Panc1 (cell line): ENCODE results near the gene TRMT13. TPM values are rescaled to one million over a fixed set of nuclear protein-coding genes. Genes with fewer than 3 reads are reported as not detected.

ENCODE experiments used
- ATAC-seq: fragments of 200-7000 bp; cut with Tn5 transposase; 2 replicates; pipeline ENCODE4 v1.9.1; 2020; ENCODE audit warnings: mild to moderate bottlenecking, moderate library complexity
- BruUV-seq: library from RNA; stranded (reverse); fragments of 400-500 nt; replicated peaks from 2 replicates; lab custom pipeline; 2021; lab: Mats Ljungman, UMichigan
- CTCF ChIA-PET: fragments of 300-600 bp; sonication (Branson Sonifier 250); formaldehyde crosslinking; loops from one replicate; lab custom pipeline; 2022; ENCODE audit warnings: antibody characterized with exemption; lab: Charles Lee
- POLR2A ChIA-PET: fragments of 300-600 bp; sonication (Branson Sonifier 250); formaldehyde crosslinking; loops from one replicate; lab custom pipeline; 2022; ENCODE audit warnings: antibody characterized with exemption; lab: Charles Lee
- DNase-seq: peaks from one replicate; pipeline ENCODE4 v3.0.0-alpha.2; 2010; ENCODE audit warnings: low read depth, low spot score
- H3K27ac ChIP-seq: 2 replicates; pipeline ENCODE4 v1.5.1; 2011; ENCODE audit warnings: mild to moderate bottlenecking, low read length, inconsistent platforms
- H3K27me3 ChIP-seq: fragments of 200-500 bp; sonication (Bioruptor generic); 2 replicates; pipeline ENCODE4 v1.6.0; 2014; ENCODE audit warnings: low read length, inconsistent platforms; ENCODE audit not compliant: control insufficient read depth, insufficient read depth
- H3K36me3 ChIP-seq: fragments of 200-500 bp; sonication (Bioruptor generic); 2 replicates; pipeline ENCODE4 v1.5.1; 2014; ENCODE audit warnings: inconsistent platforms, mild to moderate bottlenecking, low read length, moderate library complexity; ENCODE audit not compliant: control insufficient read depth, insufficient read depth
- H3K4me1 ChIP-seq: 2 replicates; pipeline ENCODE4 v1.5.1; 2011; ENCODE audit warnings: inconsistent platforms, mild to moderate bottlenecking, low read length, moderate library complexity; ENCODE audit not compliant: control insufficient read depth, insufficient read depth
- H3K4me3 ChIP-seq, 2 experiments: 2 replicates each; pipeline ENCODE4 v1.5.1; 2011 to 2012; ENCODE audit warnings: low read depth in 2 of 2, low read length in 2 of 2, mild to moderate bottlenecking in 2 of 2, inconsistent platforms in 1 of 2, moderate library complexity in 1 of 2
- H3K9me3 ChIP-seq: fragments of 200-500 bp; sonication (Bioruptor generic); 2 replicates; pipeline ENCODE4 v1.5.1; 2014; ENCODE audit warnings: low read depth, mild to moderate bottlenecking, inconsistent platforms, low read length, moderate library complexity; ENCODE audit not compliant: control insufficient read depth, insufficient read depth
- POLR2AphosphoS5 ChIP-seq: IDR thresholded peaks from 2 replicates; pipeline ENCODE4 v1.6.1; 2012; ENCODE audit warnings: mild to moderate bottlenecking, low read depth, low read length, moderate library complexity
- SIN3A ChIP-seq: IDR thresholded peaks from 2 replicates; pipeline ENCODE4 v1.6.1; 2012; ENCODE audit warnings: low read depth, mild to moderate bottlenecking, low read length, moderate library complexity, borderline replicate concordance; ENCODE audit not compliant: insufficient read depth
- TCF7L2 ChIP-seq: IDR thresholded peaks from 2 replicates; pipeline ENCODE4 v1.6.1; 2011; ENCODE audit warnings: mild to moderate bottlenecking, low read depth, low read length, inconsistent platforms
- in situ Hi-C: cut with HindIII; loops from 2 replicates; pipeline ENCODE4 v1.10.0; 2016; ENCODE audit warnings: low sequenced_read_pairs, low pct_unique_long_range_greater_than_20kb
- intact Hi-C: fragments of 100-400 bp; cut with micrococcal nuclease; formaldehyde crosslinking; loops from one replicate; pipeline ENCODE4 v1.10.0; 2022; ENCODE audit not compliant: unreplicated experiment
- total RNA-seq: library from RNA; stranded (reverse); gene quantifications from one replicate; pipeline ENCODE4 v1.2.1, GENCODE V29; 2021; ENCODE audit not compliant: unreplicated experiment
- TF ChIP-seq, protein P1 (sequence below): fragments of 450-650 bp; IDR thresholded peaks from 2 replicates; pipeline ENCODE4 v1.5.1; 2017; ENCODE audit warnings: mild to moderate bottlenecking
- TF ChIP-seq, protein P2 (sequence below), 2 experiments: IDR thresholded peaks; 2 replicates each; pipeline ENCODE4 v1.6.1; 2011 to 2012; ENCODE audit warnings: low read depth in 2 of 2, control low read depth in 1 of 2, low read length in 1 of 2, mild to moderate bottlenecking in 1 of 2, moderate library complexity in 1 of 2; ENCODE audit not compliant: insufficient read depth in 1 of 2

The TRMT13 gene
- total RNA-seq, 1 experiment from 2014 or later: 6.2 TPM

DNA sequence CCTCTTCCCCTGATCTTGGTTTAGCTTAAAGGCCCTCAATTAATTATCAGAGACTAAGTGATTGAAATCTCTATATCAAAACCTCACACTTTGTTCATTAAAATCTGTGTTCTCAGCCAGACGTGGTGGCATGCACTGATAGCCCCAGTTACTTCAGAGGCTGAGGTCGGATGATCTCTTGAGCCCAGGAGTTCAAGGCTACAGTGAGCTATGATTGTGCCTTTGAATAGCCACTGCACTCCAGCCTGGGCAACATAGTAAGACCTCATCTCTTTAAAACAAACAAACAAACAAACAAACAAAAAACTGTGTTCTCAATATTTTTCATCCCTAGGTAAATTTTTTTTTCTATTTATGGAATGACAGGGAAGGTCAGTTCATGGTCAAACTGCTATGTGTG lies 18.7 kb downstream of the TRMT13 start:
- TF ChIP-seq, protein P1, sequence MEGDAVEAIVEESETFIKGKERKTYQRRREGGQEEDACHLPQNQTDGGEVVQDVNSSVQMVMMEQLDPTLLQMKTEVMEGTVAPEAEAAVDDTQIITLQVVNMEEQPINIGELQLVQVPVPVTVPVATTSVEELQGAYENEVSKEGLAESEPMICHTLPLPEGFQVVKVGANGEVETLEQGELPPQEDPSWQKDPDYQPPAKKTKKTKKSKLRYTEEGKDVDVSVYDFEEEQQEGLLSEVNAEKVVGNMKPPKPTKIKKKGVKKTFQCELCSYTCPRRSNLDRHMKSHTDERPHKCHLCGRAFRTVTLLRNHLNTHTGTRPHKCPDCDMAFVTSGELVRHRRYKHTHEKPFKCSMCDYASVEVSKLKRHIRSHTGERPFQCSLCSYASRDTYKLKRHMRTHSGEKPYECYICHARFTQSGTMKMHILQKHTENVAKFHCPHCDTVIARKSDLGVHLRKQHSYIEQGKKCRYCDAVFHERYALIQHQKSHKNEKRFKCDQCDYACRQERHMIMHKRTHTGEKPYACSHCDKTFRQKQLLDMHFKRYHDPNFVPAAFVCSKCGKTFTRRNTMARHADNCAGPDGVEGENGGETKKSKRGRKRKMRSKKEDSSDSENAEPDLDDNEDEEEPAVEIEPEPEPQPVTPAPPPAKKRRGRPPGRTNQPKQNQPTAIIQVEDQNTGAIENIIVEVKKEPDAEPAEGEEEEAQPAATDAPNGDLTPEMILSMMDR: no peak
- TF ChIP-seq SIN3A (no peak), POLR2AphosphoS5 (no peak), TCF7L2 (no peak)
- TF ChIP-seq, protein P2, sequence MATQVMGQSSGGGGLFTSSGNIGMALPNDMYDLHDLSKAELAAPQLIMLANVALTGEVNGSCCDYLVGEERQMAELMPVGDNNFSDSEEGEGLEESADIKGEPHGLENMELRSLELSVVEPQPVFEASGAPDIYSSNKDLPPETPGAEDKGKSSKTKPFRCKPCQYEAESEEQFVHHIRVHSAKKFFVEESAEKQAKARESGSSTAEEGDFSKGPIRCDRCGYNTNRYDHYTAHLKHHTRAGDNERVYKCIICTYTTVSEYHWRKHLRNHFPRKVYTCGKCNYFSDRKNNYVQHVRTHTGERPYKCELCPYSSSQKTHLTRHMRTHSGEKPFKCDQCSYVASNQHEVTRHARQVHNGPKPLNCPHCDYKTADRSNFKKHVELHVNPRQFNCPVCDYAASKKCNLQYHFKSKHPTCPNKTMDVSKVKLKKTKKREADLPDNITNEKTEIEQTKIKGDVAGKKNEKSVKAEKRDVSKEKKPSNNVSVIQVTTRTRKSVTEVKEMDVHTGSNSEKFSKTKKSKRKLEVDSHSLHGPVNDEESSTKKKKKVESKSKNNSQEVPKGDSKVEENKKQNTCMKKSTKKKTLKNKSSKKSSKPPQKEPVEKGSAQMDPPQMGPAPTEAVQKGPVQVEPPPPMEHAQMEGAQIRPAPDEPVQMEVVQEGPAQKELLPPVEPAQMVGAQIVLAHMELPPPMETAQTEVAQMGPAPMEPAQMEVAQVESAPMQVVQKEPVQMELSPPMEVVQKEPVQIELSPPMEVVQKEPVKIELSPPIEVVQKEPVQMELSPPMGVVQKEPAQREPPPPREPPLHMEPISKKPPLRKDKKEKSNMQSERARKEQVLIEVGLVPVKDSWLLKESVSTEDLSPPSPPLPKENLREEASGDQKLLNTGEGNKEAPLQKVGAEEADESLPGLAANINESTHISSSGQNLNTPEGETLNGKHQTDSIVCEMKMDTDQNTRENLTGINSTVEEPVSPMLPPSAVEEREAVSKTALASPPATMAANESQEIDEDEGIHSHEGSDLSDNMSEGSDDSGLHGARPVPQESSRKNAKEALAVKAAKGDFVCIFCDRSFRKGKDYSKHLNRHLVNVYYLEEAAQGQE (IDR thresholded peaks at IDR 0.05; ENCODE audit: insufficient read depth in 1 of 2, low read depth in 2 of 2, low read length in 1 of 2): no peak
- intact Hi-C loops (no loop called here), in situ Hi-C loops (no loop called here)
- Histone ChIP-seq H3K4me3 (no peak overlapping the region), H3K4me1 (no peaks in the 10 kb centered on the region), H3K27ac (no peak overlapping the region), H3K9me3 (no peaks in the 10 kb centered on the region), H3K36me3 (peaks cover 2% of the 10 kb centered on the region; the same call in 1 of the 2 replicates), H3K27me3 (no peaks in the 10 kb centered on the region)
- ATAC-seq (no peak), DNase-seq (no peak)
- ChIA-PET CTCF (no interaction called here), POLR2A (no interaction called here)
- BruUV-seq: no TSS peak

DNA sequence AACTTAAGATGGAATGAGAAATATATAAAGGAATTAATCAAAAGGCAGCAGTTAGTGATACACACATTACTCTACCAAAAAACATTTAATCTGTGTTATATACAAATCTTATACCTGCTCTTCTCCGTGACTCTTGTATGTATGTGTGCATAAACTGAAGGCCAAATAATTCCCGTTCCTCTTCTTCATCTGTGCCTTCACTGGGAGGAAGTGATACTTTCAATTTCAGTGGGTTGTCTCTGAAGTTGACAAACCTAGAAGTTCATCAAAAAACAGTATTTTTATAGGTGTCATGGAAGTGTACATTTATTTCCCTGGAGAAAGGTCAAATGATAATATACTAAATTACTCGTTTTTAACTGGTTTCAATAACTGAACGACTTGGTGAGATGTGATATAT lies 19.3 kb downstream of the TRMT13 start:
- in situ Hi-C loops: no loop called here
- TF ChIP-seq POLR2AphosphoS5 (no peak), SIN3A (no peak), TCF7L2 (no peak)
- TF ChIP-seq, protein P1: no peak
- TF ChIP-seq, protein P2 (IDR thresholded peaks at IDR 0.05; ENCODE audit: insufficient read depth in 1 of 2, low read depth in 2 of 2, low read length in 1 of 2): no peak
- CTCF ChIA-PET: no interaction called here
- Histone ChIP-seq H3K4me3 (no peak overlapping the region), H3K27me3 (no peaks in the 10 kb centered on the region), H3K36me3 (no peaks in the 10 kb centered on the region; the same call in 1 of the 2 replicates), H3K4me1 (no peaks in the 10 kb centered on the region), H3K9me3 (no peaks in the 10 kb centered on the region), H3K27ac (no peak overlapping the region)
- ATAC-seq (no peak), DNase-seq (no peak)
- intact Hi-C loops: no loop called here
- POLR2A ChIA-PET: no interaction called here
- BruUV-seq: no TSS peak
